Activated CD4-positive, alpha-beta T cell treated with anti-CD3 and anti-CD28 coated beads for 24 hours (primary cell): ENCODE measurements around the gene GJC1.
"Not testable (repeated sequence)": the region's sequence is repeated elsewhere in the genome, so short reads cannot be mapped to it uniquely, and the experiment has no call there.

Experiments
- DNase-seq, 2 donors: peaks; one replicate each; pipeline ENCODE4 v3.0.0-alpha.2; 2020; ENCODE audit warnings: low read depth in 2 of 2

Gene GJC1

GRCh38 chr17:44760474-44761308, 69.4 kb downstream of the GJC1 start:
- no peak for DNase-seq

GRCh38 chr17:44759916-44760243, 70.2 kb downstream of the GJC1 start:
- DNase-seq, result no peak

- DNase-seq, result no peak
Observed at GRCh38 chr17:44759086-44759915, 70.8 kb downstream of the GJC1 start.

GRCh38 chr17:44758414-44759085, 71.5 kb downstream of the GJC1 start, which contains the start of gene ADAM11:
Gene ADAM11 (plus strand): TSS chr17:44758988. CDS start chr17:44759200, 212 bp downstream.
- DNase-seq, result no peak

GRCh38 chr17:44757918-44758413, 72.1 kb downstream of the GJC1 start:
- no peak for DNase-seq

- no peak for DNase-seq
Observed at GRCh38 chr17:44757045-44757917, 72.8 kb downstream of the GJC1 start.

- DNase-seq, result not testable (repeated sequence)
Observed at GRCh38 chr17:44755180-44755579, 74.9 kb downstream of the GJC1 start.

- no peak for DNase-seq
Observed at GRCh38 chr17:44754276-44754675, 75.8 kb downstream of the GJC1 start.

- DNase-seq, result no peak
Observed at GRCh38 chr17:44752953-44753861, 76.9 kb downstream of the GJC1 start.

GRCh38 chr17:44751806-44752205, 78.3 kb downstream of the GJC1 start:
- no peak for DNase-seq

GRCh38 chr17:44751331-44751730, 78.8 kb downstream of the GJC1 start:
- DNase-seq, result no peak

- no peak for DNase-seq
Observed at GRCh38 chr17:44749980-44750318, 80.1 kb downstream of the GJC1 start.

GRCh38 chr17:44749076-44749979, 80.8 kb downstream of the GJC1 start:
- no peak for DNase-seq
